Panc1 (cell line): Measurements from ENCODE around the gene APOBEC3F. TPM values are rescaled to one million over a fixed set of nuclear protein-coding genes. Genes with fewer than 3 reads are reported as not detected.
"Not testable (repeated sequence)": the region's sequence is repeated elsewhere in the genome, so short reads cannot be mapped to it uniquely, and the experiment has no call there.

Experiments
- ATAC-seq: fragments of 200-7000 bp; cut with Tn5 transposase; 2 replicates; pipeline ENCODE4 v1.9.1; 2020; ENCODE audit warnings: mild to moderate bottlenecking, moderate library complexity
- BruUV-seq: library from RNA; stranded (reverse); fragments of 400-500 nt; replicated peaks from 2 replicates; lab custom pipeline; 2021; lab: Mats Ljungman, UMichigan
- CTCF ChIA-PET: fragments of 300-600 bp; sonication (Branson Sonifier 250); formaldehyde crosslinking; loops from one replicate; lab custom pipeline; 2022; ENCODE audit warnings: antibody characterized with exemption; lab: Charles Lee
- POLR2A ChIA-PET: fragments of 300-600 bp; sonication (Branson Sonifier 250); formaldehyde crosslinking; loops from one replicate; lab custom pipeline; 2022; ENCODE audit warnings: antibody characterized with exemption; lab: Charles Lee
- DNase-seq: peaks from one replicate; pipeline ENCODE4 v3.0.0-alpha.2; 2010; ENCODE audit warnings: low read depth, low spot score
- H3K27ac ChIP-seq: 2 replicates; pipeline ENCODE4 v1.5.1; 2011; ENCODE audit warnings: mild to moderate bottlenecking, low read length, inconsistent platforms
- H3K27me3 ChIP-seq: fragments of 200-500 bp; sonication (Bioruptor generic); 2 replicates; pipeline ENCODE4 v1.6.0; 2014; ENCODE audit warnings: low read length, inconsistent platforms; ENCODE audit not compliant: control insufficient read depth, insufficient read depth
- H3K36me3 ChIP-seq: fragments of 200-500 bp; sonication (Bioruptor generic); 2 replicates; pipeline ENCODE4 v1.5.1; 2014; ENCODE audit warnings: inconsistent platforms, mild to moderate bottlenecking, low read length, moderate library complexity; ENCODE audit not compliant: control insufficient read depth, insufficient read depth
- H3K4me1 ChIP-seq: 2 replicates; pipeline ENCODE4 v1.5.1; 2011; ENCODE audit warnings: inconsistent platforms, mild to moderate bottlenecking, low read length, moderate library complexity; ENCODE audit not compliant: control insufficient read depth, insufficient read depth
- H3K4me3 ChIP-seq, 2 experiments: 2 replicates each; pipeline ENCODE4 v1.5.1; 2011 to 2012; ENCODE audit warnings: low read depth in 2 of 2, low read length in 2 of 2, mild to moderate bottlenecking in 2 of 2, inconsistent platforms in 1 of 2, moderate library complexity in 1 of 2
- H3K9me3 ChIP-seq: fragments of 200-500 bp; sonication (Bioruptor generic); 2 replicates; pipeline ENCODE4 v1.5.1; 2014; ENCODE audit warnings: low read depth, mild to moderate bottlenecking, inconsistent platforms, low read length, moderate library complexity; ENCODE audit not compliant: control insufficient read depth, insufficient read depth
- POLR2AphosphoS5 ChIP-seq: IDR thresholded peaks from 2 replicates; pipeline ENCODE4 v1.6.1; 2012; ENCODE audit warnings: mild to moderate bottlenecking, low read depth, low read length, moderate library complexity
- REST ChIP-seq, 2 experiments: IDR thresholded peaks; 2 replicates each; pipeline ENCODE4 v1.6.1; 2011 to 2012; ENCODE audit warnings: low read depth in 2 of 2, control low read depth in 1 of 2, low read length in 1 of 2, mild to moderate bottlenecking in 1 of 2, moderate library complexity in 1 of 2; ENCODE audit not compliant: insufficient read depth in 1 of 2
- SIN3A ChIP-seq: IDR thresholded peaks from 2 replicates; pipeline ENCODE4 v1.6.1; 2012; ENCODE audit warnings: low read depth, mild to moderate bottlenecking, low read length, moderate library complexity, borderline replicate concordance; ENCODE audit not compliant: insufficient read depth
- TCF7L2 ChIP-seq: IDR thresholded peaks from 2 replicates; pipeline ENCODE4 v1.6.1; 2011; ENCODE audit warnings: mild to moderate bottlenecking, low read depth, low read length, inconsistent platforms
- in situ Hi-C: cut with HindIII; loops from 2 replicates; pipeline ENCODE4 v1.10.0; 2016; ENCODE audit warnings: low sequenced_read_pairs, low pct_unique_long_range_greater_than_20kb
- intact Hi-C: fragments of 100-400 bp; cut with micrococcal nuclease; formaldehyde crosslinking; loops from one replicate; pipeline ENCODE4 v1.10.0; 2022; ENCODE audit not compliant: unreplicated experiment
- total RNA-seq: library from RNA; stranded (reverse); gene quantifications from one replicate; pipeline ENCODE4 v1.2.1, GENCODE V29; 2021; ENCODE audit not compliant: unreplicated experiment
- TF ChIP-seq, protein P1 (sequence below): fragments of 450-650 bp; IDR thresholded peaks from 2 replicates; pipeline ENCODE4 v1.5.1; 2017; ENCODE audit warnings: mild to moderate bottlenecking

The APOBEC3F gene
- total RNA-seq, 1 experiment from 2014 or later: 7.7 TPM

GRCh38 chr22:39017596-39018365, 22.9 kb upstream of the APOBEC3F start:
- TF ChIP-seq REST (IDR thresholded peaks at IDR 0.05; ENCODE audit: insufficient read depth in 1 of 2, low read depth in 2 of 2, low read length in 1 of 2): no peak
- no peak for TF ChIP-seq SIN3A
- TF ChIP-seq, protein P1, sequence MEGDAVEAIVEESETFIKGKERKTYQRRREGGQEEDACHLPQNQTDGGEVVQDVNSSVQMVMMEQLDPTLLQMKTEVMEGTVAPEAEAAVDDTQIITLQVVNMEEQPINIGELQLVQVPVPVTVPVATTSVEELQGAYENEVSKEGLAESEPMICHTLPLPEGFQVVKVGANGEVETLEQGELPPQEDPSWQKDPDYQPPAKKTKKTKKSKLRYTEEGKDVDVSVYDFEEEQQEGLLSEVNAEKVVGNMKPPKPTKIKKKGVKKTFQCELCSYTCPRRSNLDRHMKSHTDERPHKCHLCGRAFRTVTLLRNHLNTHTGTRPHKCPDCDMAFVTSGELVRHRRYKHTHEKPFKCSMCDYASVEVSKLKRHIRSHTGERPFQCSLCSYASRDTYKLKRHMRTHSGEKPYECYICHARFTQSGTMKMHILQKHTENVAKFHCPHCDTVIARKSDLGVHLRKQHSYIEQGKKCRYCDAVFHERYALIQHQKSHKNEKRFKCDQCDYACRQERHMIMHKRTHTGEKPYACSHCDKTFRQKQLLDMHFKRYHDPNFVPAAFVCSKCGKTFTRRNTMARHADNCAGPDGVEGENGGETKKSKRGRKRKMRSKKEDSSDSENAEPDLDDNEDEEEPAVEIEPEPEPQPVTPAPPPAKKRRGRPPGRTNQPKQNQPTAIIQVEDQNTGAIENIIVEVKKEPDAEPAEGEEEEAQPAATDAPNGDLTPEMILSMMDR: no peak
- TF ChIP-seq POLR2AphosphoS5: no peak
- no peak for TF ChIP-seq TCF7L2
- ChIA-PET CTCF (no interaction called here), POLR2A (no interaction called here)
- peaks cover 5% of the 10 kb centered on the region; the same call in 1 of the 2 replicates for H3K4me1 ChIP-seq
- H3K27me3 ChIP-seq: no peaks in the 10 kb centered on the region
- no peak overlapping the region for H3K27ac ChIP-seq
- ATAC-seq (no peak), DNase-seq (no peak)
- no peak overlapping the region for H3K4me3 ChIP-seq
- in situ Hi-C loops (no loop called here), intact Hi-C loops (no loop called here)
- no peaks in the 10 kb centered on the region; the same call in 1 of the 2 replicates for H3K36me3 ChIP-seq
- no peaks in the 10 kb centered on the region for H3K9me3 ChIP-seq
- BruUV-seq: no TSS peak

DNA sequence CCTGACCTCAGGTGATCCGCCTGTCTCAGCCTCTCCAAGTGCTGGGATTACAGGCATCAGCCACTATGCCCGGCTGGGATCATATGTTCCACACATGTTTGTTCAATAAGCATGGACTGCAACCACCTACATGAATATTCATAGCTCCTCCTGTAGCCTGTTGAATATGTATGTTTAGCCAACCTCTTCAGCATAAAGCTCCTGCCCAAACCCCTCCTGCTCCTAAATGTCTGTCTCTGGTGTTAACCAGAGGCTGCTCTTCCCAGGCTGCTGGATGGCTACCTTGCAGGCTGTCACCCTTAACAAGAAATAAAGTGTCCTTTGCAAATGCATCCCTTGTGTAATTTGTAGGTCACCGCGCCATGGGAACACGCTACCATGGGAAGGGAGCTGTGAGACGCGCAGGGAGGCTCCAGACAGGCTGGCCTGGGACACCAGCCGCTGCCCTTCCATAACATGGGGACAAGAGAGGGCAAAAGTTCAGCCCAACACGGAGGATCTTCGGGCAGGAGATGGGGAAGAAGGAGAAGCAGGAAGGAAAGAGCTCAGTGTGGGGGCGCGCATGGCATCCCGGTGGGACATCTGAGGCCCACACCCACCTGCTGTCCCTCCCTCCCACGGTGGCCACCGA, 20.5 kb upstream of the APOBEC3F start:
- peak overlapping the region; percentile 12 to 21; a peak in 3 of 4 replicates for H3K4me3 ChIP-seq
- H3K27me3 ChIP-seq, H3K27ac ChIP-seq, DNase-seq, H3K4me1 ChIP-seq, H3K9me3 ChIP-seq, H3K36me3 ChIP-seq, BruUV-seq, in situ Hi-C loops, intact Hi-C loops: not testable (repeated sequence)
- peak; percentile 52 for ATAC-seq
- POLR2A ChIA-PET: interaction anchor here (0.6 kb wide), 1 partner anchor 228 kb away, joined by 5 read pairs; no protein-coding TSS in a partner anchor
- CTCF ChIA-PET: interaction anchor here (0.6 kb wide), 1 partner anchor 305 kb away, joined by 6 read pairs; no protein-coding TSS in a partner anchor
